ENCODE data around the gene SLC17A2. TPM values are rescaled to one million over a fixed set of nuclear protein-coding genes. Genes with fewer than 3 reads are reported as not detected.
"Not testable (repeated sequence)": the region's sequence is repeated elsewhere in the genome, so short reads cannot be mapped to it uniquely, and the experiment has no call there.

SLC17A2 gene
- polyA plus RNA-seq, 1 donor = not detected

- DNase-seq (ENCODE audit: low read depth) = no peak
These were observed 22.0 kb upstream of the SLC17A2 start for GRCh38 chr6:25952535-25952934.

DNA sequence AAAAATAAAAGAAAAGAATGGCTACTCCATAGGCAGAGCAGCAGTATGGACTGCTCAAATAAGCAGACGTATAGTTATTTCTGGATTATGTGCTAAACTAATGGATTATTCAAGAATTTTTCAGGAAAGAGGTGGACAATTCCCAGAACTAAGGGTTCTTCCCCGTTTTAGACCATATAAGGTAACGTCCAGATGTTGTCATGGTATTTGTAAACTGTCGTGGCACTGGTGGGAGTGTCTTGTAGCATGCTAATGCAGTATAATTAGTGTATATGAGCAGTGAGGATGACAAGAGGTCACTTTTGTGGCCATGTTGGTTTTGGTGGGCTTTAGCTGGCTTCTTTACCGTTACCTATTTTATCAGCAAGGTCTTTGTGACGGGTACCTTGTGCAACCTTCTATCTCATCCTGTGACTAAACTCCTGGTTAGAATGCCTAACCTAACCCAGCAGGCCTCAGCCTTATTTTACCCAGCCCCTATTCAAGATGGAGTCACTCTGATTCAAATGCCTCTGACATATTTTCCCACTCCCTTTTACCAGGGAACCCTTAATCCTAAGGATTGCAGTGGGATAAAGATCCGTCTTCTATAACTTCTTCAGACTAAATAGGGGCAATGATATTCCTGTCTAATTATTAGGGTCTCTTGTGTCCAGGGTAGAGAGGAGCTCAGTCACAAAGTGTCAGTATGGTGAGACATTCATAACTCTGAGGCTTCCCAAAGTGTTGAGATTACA lies 21.0 kb upstream of the SLC17A2 start:
- DNase-seq (ENCODE audit: low read depth) = no peak

DNA sequence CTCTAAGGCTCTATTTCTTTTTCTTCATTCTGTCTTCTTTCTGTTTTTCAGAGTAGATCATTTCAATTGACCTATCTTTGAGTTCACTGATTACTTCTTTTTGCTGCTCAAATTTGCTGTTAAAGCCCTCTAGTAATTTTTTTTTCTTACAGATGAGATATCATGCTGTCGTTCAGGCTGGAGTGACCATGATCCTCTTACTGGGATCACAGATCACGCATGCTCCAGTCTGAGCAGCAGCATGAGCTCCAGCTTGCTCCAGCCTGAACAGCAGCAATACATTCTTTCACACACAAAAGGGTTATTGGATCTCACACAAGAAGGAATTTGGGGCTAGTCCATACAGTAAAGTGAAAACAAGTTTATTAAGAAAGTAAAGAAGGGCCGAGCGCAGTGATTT lies 19.8 kb upstream of the SLC17A2 start:
- no peak for DNase-seq (ENCODE audit: low read depth)

- DNase-seq (ENCODE audit: low read depth) = no peak
These were observed 19.2 kb upstream of the SLC17A2 start for GRCh38 chr6:25949695-25950094.

- DNase-seq (ENCODE audit: low read depth) = not testable (repeated sequence)
These were observed 17.0 kb upstream of the SLC17A2 start for GRCh38 chr6:25947492-25947891.

- no peak for DNase-seq (ENCODE audit: low read depth)
These were observed 16.1 kb upstream of the SLC17A2 start for GRCh38 chr6:25946631-25947030.

GRCh38 chr6:25945738-25946137 lies 15.2 kb upstream of the SLC17A2 start:
- not testable (repeated sequence) for DNase-seq (ENCODE audit: low read depth)

DNA sequence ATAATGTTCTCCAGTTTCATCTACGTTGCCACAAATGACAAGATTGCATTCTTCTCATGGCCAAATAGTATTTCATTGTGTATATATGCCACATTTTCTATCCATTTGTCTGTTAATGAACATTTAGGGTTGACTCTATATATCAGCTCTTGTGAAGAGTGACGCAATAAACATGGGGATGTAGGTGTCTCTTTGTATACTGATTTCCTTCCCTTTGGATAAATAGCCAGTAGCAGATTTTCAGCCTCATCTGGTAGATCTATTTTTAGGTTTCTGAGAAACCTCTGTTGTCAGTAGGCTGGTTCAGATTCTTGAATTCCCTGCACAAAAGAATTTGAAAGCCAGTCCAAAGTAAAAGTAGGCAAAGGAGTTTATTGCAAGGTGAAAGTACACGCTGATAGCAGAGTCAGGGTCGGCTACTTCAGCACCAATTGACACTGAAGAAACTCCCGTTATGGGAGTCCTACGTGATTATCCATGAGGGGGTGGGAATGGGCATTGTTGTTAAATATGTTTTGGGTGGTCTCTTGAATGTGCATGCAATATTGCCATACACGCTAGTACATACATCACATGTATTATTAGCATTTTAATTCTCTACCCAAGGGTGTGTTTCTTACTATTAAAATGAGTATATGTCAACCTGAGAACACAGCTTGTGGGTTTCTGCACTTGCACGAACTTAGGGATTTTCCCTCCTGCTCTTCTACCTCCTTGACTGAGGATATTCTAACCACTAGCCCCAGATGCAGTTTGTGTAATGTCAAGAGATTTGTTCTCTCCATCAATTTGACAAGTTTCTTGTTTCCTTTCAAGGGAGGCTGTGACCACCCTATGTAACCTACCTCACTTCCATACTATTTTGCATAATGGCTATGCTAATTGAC lies 14.4 kb upstream of the SLC17A2 start:
- DNase-seq (ENCODE audit: low read depth) = no peak

- no peak for DNase-seq (ENCODE audit: low read depth)
These were observed 13.4 kb upstream of the SLC17A2 start for GRCh38 chr6:25943887-25944286.

GRCh38 chr6:25942561-25943147 lies 12.2 kb upstream of the SLC17A2 start:
- DNase-seq (ENCODE audit: low read depth) = no peak

GRCh38 chr6:25939593-25939992 lies 9.1 kb upstream of the SLC17A2 start:
- DNase-seq (ENCODE audit: low read depth) = no peak

GRCh38 chr6:25935953-25936352 lies 5.5 kb upstream of the SLC17A2 start:
- DNase-seq (ENCODE audit: low read depth) = no peak

GRCh38 chr6:25934735-25935313 lies 4.3 kb upstream of the SLC17A2 start:
- no peak for DNase-seq (ENCODE audit: low read depth)

GRCh38 chr6:25934156-25934555 lies 3.7 kb upstream of the SLC17A2 start:
- DNase-seq (ENCODE audit: low read depth) = no peak

DNA sequence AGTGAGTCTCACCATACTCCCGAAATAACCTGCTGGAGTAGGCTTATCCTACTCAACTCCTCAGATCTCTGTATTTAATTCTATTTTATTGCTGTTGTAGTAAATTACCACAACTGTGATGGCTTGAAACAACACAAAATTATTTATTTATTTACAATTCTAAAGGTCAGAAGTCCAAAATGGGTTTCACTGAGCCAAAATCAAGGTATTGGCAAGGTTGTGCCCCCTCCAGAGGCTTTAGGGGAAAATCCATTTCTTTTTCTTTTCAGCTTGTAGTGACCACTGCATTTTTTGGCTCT lies 869 bp upstream of the SLC17A2 start:
- peak; percentile 11 for DNase-seq (ENCODE audit: low read depth)

DNA sequence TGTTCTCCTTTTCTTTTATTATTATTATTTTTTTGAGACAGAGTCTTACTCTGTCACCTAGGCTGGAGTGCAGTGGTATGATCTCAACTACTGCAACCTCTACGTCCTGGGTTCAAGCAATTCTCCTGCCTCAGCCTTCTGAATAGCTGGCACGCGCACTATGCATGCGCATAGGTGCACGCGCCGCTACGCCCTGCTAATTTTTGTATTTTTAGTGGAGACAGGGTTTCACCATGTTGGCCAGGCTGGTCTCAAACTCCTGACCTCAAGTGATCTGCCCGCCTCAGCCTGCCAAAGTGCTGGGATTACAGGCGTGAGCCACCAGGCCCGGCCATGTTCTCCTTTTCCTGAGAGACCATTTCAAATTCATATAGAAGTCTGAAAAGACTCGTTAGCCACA lies 706 bp downstream of the SLC17A2 start:
- not testable (repeated sequence) for DNase-seq (ENCODE audit: low read depth)

GRCh38 chr6:25928562-25929324 lies 1.7 kb downstream of the SLC17A2 start:
- DNase-seq (ENCODE audit: low read depth) = no peak

DNA sequence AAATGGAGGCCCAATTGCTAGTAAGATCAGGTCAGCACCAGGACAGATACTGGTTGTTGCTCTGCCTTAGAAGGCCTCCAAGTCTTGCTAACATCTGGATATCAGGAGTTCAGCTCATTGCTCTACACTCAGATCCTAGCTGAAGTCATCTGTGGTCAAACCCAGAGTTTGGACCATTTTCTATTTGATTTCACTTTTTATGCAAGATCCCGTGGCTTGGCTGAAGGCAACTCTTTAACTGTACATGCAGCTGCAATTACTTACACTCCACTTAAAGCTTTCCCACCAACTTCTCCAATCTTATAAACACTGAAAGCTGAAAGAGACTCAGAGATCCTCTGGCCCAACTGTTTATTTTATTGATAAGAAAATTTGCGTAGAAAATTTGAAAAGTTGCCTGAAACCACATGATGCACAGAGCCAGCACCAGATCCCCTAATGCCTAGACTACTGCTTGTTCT lies 2.7 kb downstream of the SLC17A2 start:
- no peak for DNase-seq (ENCODE audit: low read depth)

GRCh38 chr6:25927178-25927577 lies 3.3 kb downstream of the SLC17A2 start:
- DNase-seq (ENCODE audit: low read depth) = no peak

DNA sequence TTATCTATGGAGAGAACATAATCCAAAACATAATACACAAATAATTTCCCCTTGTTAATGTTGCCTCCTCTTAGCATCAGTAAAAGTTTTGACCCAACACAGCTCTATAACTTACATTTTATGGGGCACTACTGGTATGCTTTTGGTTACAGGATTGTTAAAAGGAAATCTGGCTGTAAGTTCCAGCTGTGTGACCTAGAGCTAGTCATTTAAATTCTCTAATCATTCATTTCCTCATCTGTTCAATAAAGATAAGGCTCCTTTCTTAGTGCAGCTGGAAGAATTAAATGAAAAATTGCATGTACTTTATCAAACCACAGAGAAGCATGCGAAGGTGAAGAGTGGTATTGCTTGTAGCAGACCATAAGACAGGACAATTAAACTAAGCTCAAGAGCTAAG lies 4.6 kb downstream of the SLC17A2 start:
- no peak for DNase-seq (ENCODE audit: low read depth)

GRCh38 chr6:25922301-25922700 lies 8.2 kb downstream of the SLC17A2 start:
- peak; percentile 17 for DNase-seq (ENCODE audit: low read depth)

All from forelimb muscle (tissue), 1 donor.